ENCODE measurements around the gene FSIP1.
"Not testable (repeated sequence)": the region's sequence is repeated elsewhere in the genome, so short reads cannot be mapped to it uniquely, and the experiment has no call there.

FSIP1 gene

DNA sequence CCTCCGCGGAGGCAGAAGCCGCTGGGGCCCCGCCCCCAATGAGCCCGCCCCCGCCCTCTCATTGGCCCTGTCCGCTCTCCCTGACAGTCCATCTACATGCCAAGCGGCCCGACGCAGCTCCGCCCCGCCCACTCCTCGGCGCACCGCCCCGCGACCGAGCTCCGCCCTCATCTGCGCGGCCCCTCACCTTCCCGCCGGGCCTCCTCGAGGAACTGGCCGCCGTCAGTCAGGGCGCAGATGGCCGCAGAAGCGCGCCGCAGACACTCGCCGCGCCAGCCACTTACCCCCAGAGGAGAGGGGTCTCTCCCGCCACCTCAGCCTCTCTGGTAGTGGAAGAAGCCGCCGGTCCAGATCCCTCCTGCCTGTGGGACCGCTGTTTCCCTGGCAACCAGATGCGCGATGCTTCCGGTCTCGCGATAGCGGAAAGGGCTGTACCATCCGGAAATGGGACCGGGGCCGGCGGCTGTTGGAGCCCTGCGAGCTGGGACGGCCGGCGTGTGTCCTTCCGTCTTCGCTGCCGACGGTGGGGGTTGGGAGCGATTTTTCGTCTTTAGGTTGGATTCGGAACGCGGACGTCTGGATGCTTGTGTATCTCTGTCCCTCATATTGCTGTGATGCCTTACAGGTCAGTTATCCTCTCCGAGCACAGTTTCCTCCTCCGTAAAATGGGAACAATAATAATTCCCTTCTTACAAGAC is at the start of gene FSIP1:
TSS of gene FSIP1 (minus strand) at position 401 of the 698 bp plus-strand sequence. CDS start 6,317 bp downstream, outside the sequence.
- peak; percentile 99 for DNase-seq

DNA sequence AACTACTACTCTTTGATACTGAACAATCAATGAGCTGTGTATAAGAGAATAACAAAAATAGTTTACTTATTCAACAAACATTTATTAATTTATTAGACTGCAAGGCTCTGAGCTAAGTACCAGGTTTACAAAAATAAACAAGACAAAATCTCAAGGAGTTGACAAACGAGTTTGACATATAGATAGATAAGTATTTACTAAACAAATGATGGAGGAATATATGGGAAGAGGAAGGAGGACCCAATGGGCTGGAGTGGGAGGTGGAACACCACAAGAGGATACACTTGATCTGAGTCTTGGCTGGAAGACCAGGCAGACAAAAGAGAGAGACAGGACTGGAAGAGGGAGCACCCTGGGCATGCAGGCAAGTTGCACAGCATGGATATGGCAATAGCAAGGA is 47.5 kb upstream of the FSIP1 start:
- no peak for DNase-seq

DNA sequence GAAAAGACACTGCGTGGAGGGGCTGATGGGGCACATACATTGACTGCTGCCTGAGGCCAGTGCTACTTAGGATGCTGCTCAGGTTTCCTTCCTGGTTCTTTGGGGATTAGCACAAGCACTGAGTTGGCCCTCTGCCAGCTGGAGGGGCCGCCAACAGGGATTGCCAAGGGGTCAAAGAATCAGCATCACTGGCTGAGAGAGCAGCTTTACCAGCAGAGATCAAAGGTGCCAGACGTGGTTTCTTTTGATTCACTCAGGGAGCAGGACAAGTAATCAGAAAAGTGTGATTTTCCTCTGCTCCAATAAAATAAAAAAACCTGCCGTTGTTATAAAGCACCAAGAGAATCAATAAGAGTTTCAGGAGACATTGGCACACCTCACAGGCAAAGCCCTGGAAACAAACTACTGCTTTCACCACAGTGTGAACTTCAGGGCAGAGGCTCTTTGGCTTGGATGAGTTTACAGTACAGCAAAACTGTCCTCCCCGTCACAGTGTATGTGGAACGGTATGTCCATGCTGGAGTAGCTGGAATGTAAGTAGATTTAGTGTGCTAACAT is 45.8 kb upstream of the FSIP1 start:
- peak; percentile 71 for DNase-seq

DNA sequence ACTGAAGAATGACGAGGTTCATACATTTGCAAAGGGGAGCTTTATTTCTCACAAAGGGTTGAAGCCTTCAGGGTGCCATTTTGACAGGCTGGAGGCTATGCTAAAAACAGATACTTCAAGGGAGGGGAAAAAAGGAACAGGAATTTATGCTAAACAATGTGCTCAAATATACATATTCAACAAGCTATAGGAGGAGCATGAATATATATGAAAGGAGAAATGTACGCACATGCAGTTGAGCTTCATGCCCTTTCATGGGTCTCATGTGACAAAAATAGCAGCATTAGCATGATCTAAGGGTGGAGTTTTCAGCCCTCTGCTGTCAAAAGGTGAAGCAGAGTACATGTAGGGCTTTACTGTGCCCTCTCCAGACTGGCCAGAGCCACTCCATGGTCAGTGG is 44.3 kb upstream of the FSIP1 start:
- no peak for DNase-seq

DNA sequence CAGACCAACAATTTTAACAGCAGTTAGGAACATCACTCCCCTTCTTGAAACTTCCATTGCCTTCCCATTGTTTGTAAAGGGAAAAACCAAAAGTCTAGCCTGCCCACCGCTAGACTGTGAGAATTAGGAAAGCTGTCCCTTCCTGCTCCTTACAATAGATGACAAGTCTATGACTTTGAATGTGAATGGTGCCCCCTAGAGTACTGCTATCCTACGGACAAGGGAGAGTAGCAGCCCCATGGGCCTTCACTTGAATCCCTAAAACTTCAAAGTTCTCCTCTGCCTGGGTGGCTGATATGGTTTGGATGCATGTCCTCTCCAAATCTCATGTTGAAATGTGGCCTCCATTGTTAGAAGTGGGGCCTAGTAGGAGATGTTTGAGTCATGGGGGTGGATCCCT is 41.0 kb upstream of the FSIP1 start:
- no peak for DNase-seq

DNA sequence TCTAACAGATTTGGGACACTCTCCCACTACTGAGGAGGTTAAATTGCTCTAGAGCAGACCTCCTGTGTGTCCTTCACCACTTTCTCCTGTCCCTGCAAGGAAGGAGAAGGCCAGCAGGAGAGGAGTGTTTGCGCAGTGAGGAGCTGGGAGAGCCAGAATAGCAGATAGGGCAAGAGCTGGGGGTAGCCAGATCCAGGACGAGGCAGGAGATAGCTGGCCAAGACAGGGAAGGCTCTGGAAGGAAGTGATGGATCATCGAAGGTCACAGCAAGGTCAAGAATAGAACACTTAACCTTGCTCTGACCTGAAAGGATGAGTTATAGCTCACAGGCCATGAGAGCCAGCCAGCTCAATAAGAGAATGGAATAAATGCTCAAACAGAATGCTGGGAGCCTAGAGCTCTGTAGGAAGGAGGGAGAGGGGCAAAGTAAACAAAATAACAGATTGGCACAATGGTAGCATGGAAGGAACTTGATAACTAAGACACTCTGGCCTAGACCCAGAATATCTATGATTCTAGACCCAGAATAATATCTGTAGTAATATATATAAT is 37.5 kb upstream of the FSIP1 start:
- DNase-seq, result no peak

DNA sequence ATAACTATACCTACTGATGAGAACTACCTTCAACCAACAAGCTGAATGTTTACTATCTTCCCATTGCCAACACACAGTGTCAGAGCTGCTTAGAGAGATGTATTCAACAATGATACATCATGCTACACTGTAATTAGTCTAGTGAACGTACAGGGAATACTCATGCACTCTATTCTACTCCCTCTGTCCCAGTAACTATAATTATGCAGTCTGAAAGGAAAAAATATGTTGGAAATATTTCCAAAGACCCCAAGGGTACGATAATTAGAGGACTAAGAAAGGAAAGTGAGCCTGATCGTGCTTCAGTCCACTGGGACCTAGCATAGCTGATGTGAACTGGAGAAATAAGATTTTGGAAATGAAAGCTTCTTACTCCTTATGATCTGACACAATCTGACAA is 36.9 kb upstream of the FSIP1 start:
- no peak for DNase-seq

DNA sequence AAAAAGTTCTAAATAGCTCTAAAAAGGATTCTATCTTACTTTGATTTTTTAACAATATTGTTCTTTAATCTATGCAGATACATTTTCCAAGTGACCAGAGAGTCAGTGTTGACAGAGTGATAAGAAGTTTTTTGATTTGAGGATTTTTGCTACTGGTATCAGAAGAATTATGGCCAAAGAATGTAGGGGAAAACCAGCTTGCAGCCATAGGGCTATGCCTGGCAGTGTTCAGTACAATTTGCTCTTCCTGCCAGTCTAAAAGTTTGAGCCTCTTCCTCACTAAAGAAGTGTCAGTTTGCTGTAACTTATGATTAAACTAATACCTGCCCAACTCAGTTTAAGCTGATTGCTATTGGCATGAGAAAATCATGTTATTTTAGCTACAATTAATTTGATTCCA is 35.3 kb upstream of the FSIP1 start:
- DNase-seq, result no peak

DNA sequence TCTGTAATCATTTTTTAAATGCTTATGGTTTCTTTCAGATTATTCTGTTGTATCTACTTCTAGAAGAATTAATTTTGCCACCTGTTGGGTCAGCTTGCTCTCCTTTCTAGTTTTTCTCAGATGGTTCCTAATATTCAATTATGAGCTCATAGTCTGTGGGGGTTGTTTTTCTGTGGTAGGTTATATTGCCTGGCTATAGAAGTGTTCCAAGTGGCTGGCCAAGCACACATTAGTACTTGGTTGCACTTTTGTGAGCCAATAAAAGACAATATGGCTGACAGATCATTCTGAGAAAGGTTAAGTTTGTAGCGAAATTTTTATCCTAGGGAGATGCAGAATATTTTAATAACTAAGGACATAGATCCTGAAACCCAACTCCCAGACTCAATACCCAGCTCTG is 31.8 kb upstream of the FSIP1 start:
- DNase-seq, result no peak

DNA sequence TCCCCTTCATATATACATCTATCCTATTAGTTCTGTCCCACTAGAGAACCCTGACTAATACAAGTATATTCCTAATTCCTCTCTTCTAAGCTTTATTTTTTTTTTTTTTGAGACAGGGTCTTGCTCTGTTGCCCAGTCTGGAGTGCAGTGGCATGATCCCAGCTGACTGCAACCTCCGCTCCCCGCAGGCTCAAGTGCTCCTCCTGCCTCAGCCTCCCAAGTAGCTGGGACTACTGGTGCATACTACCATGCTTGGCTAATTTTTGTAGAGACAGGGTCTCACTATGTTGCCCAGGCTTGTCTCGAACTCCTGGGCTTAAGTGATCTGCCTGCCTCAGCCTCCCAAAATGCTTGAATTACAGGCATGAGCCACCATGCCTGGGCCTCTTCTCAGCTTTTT is 30.0 kb upstream of the FSIP1 start:
- not testable (repeated sequence) for DNase-seq

DNA sequence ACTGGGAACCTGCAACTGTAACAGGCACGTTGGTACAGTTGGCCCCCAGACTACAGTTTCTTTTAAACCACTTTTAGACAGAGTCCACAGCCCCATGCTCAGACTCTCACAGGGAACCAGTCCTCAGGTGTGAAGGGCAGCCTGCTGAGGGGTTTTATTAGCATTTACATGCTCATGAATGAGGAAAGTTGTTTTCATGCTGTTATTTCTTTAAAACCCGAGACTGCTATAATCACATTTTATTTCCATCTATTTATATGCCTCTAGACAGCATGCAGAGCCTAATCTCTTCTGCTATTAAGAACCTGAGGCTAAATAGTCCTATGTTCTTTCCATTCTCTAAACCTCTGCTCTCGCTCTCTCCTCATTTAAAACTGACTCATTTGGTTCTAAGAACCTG is 26.3 kb upstream of the FSIP1 start:
- DNase-seq, result no peak

DNA sequence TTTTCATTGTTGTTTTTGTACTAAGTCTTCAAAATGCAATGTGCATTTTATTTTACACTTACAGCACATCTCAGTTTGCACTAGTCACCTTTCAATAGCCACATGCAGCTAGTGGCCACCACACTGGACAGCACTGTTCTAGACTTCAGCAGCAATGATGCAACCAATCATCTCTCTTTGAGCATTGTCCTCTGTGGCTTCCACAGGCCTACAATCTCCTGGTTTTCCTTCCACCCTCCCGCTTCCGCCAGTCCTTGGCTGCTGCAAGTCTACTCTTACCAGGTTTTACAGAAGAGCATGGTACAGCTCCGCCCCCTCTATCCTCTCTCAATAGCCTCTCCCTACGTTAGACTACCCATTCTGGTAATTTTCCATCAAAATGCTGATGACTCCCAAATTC is 25.1 kb upstream of the FSIP1 start:
- no peak for DNase-seq

DNA sequence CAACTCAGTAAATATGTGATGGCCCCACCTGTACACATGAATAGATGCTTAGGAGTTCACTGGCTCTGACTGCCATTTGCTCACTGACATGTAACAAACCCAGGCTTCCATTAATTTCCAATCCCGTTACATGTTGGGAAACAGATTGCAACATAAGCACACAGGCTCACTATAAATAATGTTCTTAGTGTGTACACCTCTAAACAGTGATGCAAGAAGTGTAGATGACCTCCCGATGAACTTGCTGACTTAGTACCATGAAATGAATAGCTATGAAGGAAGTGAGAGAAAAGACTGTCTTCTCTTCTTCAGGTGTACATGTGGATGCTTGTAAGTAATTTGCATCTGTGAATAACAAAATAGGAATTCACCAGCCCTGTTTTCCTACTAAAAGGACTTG is 21.4 kb upstream of the FSIP1 start:
- DNase-seq, result no peak

DNA sequence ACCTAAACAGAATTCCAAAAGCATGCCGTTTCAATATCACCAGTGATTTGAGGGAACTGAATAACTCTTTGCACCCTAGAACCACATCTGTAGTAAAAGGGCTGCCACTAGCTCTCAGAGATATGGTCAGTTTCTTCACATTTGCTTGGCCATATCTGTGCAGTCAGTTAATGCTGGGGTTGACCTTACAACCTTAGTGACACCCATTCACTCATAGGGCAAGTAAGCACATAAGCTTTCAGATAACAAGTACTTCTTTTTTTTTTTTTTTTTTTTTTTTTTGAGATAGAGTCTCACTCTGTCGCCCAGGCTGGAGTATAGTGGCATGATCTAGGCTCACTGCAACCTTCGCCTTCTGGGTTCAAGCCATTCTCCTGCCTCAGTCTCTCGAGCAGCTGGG is 20.4 kb upstream of the FSIP1 start:
- no peak for DNase-seq

DNA sequence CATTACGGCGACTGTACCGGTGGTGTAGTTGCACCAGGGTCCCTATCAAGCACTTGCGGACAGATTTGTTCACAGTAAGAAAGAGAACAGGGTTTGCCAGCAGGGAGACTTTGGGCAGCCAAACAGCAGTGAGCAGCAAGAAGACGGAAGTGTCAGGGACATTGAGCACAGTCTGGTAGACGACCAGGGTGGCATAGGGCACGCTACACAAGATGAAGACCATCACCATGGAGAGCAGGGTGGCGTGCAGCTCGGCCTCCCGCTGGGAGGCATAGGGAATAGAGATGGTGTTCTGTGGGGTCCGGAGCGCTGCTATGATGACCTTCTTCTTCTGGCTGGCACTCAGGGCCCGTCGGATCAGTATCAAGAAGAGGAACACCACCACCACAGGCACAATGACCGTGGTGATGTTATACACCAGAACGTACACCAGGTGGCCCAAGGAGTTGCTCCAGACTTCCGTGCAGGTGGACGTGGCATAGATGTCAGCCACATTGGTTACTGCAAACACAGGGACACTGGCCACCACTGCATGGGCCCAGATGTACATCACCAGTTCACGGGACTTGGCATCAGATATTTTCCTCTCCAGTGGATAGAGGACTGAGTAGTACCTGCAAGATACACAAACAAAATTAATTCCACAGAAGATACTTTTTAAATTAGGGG is 19.1 kb upstream of the FSIP1 start:
- no peak for DNase-seq

DNA sequence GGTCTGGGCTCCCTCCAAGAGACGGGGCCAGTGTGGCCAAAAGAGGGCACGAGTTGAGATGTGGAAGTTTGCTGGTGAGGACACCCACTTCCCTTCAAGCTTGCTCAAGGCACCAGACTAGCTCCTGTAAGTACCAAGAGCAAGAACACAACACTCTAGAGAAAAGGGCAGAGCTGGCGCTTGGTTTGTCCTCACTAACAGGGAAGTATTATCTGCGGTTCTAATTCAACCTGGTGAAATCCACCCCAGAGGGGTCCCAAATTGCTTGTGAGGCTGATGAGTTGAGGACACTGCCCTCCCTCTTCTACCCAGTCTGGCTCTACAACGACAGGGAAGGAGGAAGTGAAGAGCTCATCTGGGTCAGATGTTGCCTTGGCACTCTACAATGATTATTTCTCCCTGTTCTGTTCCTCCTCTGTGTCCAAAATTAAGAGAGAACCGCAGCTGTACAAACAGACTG is 16.9 kb upstream of the FSIP1 start:
- no peak for DNase-seq

DNA sequence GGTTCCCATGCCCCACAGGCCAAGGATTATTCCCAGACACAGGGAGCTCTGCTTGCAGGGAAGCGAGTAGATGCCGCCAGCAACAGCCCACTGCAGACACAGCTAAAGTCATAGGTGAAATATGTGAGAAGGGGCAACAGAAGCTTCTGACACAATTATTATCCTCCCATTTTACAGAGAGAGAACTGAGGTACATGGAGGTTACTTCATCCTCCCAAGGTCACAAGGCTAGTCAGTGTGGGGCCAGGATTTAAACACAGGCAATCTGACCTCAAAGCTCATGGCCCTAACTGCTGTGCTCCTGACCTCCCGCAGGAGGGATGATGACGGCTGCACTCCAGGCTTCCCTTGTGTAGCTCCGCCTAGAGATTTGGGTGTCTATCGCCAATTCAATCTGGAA is 15.7 kb upstream of the FSIP1 start:
- DNase-seq, result no peak

DNA sequence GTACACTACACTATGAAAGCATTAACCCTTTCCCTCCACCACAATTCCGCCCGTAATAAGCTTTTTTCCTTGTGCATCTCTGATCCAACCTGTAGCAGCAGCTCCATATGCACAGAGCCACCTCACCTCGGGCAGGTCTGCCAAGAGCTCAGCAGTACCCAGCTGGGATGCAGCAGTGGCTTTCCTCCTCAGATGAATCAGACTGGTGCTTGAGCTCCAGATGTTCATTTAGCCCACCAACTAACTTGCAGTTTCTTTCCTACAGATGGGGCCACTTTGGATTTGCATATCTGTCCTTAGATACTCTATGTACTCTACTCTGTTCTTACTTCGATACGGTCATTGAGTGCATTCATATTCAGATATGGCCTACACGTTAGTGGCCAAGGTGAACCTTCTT is 14.8 kb upstream of the FSIP1 start:
- no peak for DNase-seq

DNA sequence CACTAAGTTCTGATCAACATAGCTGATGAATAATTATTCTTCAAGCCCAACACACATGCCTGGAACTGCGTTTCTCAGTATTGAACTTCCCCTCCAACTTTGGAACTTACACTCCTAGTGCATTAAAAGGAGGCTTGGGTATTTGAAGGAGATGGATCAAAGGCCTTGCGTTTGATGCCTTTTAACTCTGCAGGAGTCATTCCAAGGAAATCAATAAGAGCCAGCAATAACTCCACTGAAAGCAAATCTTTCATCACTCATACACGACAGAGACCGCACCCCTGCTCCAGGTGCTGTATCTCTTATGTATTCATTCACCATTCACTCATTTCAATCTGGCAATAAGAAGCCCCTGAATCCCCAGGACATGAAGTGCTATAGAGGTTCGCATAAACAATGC is 14.0 kb upstream of the FSIP1 start:
- no peak for DNase-seq

DNA sequence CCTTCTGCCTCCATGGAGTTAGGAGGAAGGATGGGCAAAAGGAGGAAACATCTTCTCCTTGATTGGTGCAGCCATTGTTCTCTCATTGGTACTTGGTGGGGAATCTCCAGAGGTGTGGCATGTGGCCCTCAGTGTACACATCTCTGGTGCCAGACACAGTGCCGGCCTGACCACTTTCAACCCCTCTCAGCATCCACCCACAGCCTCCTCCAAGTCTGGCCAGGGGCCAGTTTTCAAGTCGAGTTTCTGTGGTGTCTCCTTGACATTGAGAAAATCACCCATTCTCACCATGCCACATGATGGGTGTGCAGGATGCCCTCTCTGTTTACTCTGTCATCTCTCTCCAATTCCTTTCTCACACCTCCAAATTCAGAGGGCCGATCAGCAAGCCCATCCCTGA is 12.8 kb upstream of the FSIP1 start:
- DNase-seq, result no peak

DNA sequence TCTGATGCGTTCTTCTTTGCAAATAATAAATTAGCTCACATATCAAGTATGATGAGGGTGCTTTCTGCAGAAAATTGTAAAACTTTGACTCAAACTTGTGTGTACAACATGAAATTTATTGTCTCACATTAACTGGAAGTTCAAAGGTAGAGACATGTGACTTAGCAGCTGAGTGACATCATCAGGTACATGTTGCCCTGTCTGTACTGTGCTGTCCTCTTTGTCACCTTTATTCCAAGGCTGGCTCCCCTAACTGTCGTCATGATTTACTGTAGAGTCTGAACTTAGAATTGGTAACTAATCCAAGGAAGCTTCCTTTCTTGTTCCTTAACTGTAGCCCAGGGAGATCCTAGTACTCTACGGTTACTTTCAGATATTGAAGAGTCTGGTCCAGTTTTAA is 12.3 kb upstream of the FSIP1 start:
- no peak for DNase-seq

DNA sequence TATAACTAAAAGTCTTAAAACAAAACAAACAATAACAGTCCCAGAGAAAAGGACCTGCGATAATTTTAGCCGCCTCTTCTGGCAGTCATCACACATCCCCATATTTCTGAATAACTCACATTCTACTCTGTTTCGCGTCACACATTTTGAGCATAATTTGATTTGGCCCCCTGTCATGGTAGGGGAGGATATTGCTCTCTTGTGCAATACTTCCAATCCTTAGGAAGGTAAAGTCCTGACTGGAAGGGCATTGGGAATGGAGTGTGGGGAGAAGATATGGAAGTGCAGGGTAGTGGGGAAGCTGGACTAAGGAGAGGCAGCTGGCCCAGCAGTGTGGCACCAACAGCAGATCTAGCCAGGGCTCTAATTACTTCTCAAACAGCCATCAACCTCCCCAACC is 11.3 kb upstream of the FSIP1 start:
- DNase-seq, result no peak

DNA sequence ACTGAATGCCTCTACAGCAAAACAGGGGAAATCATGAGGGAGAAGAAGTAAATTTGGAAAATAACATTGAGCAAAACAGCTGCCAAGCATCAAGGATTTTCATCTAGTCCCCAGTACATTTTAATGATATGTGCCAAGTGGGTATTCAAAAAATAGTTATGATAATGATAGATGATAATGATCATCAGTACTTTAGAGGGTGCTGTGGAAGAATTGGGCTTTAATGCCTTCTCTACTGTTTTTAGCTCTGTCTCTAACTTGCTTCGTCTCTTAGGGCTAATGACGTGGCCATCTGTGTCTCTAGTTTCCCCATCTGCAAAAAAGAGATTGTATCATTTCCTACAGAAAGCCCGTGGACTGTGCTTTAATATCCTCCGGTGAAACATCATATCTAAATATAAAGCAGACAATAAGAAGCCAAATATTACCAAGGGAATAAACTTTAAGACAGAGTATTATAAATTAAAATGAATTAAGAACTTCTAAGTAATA is 10.2 kb upstream of the FSIP1 start:
- DNase-seq, result no peak
